Fibroblast of the aortic adventitia (primary cell): Measurements from ENCODE around the gene CLRN3. TPM values are rescaled to one million over a fixed set of nuclear protein-coding genes. Genes with fewer than 3 reads are reported as not detected.

Source experiments
- DNase-seq: peaks from one replicate; pipeline ENCODE4 v3.0.0-alpha.2; 2010; ENCODE audit warnings: low read depth
- H3K4me3 ChIP-seq: 2 replicates; pipeline ENCODE4 v1.5.1; 2011; ENCODE audit warnings: low read depth, mild to moderate bottlenecking, control low read depth, low read length, moderate library complexity
- total RNA-seq: library from RNA; depleted of rRNA; stranded (reverse); fragments of >200 nt; gene quantifications from 2 replicates; pipeline ENCODE4 v1.2.3, GENCODE V29; 2012; ENCODE audit warnings: low replicate concordance
- TF ChIP-seq, protein P1 (sequence below): IDR thresholded peaks from 2 replicates; pipeline ENCODE4 v1.5.1; 2011; ENCODE audit warnings: mild to moderate bottlenecking, low read length, control low read depth, inconsistent platforms; ENCODE audit not compliant: insufficient read depth

Gene CLRN3
- total RNA-seq, 1 donor = not detected

DNA sequence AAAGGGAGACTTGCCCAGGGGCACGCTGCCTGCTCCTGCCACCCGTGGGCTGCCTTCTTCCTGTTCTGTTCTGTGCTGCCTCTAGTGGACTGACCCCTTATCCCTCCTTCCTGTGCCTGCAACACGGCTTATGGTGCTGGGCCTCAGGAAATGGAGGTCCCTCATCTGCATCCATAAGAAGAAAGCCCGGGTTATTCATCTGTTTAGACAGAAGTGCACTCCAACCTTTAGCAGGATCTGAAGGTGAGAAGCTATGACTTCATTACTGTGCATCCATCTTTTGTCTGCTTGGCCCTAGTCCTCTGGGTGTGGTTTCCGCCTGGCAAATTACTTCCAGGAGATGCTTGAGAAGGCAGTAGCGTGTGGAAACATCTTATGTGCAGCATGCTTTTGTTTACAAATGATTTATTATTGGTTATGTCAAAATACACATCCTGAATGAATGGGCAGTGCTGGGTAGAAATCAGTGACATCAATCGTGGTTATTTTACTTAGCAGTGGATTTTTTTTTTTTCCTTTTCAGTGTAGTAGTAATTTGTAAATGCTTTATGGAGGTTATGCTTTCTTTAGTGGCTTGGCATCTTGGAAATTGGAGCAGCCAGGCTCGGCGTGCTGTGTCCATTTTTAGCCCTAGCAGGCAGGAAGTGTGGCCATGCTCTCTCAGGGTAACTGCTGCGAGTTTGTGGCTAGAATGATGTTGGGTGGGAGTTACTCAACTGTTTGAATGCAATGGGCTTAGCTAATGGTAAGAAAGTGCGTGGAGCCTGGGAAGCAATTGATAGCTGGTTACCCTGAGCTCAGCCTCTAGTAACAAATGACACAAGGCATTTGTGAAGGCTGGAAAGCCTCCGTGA, 26.9 kb upstream of the CLRN3 start:
- DNase-seq = peak; percentile 29
- no peak overlapping the region for H3K4me3 ChIP-seq
- TF ChIP-seq, protein P1, sequence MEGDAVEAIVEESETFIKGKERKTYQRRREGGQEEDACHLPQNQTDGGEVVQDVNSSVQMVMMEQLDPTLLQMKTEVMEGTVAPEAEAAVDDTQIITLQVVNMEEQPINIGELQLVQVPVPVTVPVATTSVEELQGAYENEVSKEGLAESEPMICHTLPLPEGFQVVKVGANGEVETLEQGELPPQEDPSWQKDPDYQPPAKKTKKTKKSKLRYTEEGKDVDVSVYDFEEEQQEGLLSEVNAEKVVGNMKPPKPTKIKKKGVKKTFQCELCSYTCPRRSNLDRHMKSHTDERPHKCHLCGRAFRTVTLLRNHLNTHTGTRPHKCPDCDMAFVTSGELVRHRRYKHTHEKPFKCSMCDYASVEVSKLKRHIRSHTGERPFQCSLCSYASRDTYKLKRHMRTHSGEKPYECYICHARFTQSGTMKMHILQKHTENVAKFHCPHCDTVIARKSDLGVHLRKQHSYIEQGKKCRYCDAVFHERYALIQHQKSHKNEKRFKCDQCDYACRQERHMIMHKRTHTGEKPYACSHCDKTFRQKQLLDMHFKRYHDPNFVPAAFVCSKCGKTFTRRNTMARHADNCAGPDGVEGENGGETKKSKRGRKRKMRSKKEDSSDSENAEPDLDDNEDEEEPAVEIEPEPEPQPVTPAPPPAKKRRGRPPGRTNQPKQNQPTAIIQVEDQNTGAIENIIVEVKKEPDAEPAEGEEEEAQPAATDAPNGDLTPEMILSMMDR = peak; percentile 4

DNA sequence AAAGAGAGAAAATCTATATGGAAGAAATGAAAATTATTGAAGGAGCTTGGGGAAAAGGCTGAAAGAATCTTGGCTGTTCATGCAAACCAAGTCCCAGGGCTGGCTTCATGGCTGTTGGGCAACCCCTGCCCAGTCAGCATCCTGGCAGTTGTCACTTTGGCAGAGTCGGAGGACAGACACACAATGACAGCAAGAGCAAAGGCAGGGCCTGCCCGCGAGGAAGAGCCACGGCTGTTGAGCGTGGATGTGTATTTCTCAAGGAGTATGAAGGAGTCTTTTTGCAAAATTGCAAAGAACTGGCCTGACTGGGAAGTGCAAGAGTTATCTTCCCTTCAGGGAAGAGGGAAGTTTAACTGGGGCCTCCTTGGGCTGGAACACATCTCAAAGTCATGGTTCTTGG, 25.8 kb upstream of the CLRN3 start:
- TF ChIP-seq, protein P1 = no peak
- DNase-seq = no peak
- no peak overlapping the region for H3K4me3 ChIP-seq

DNA sequence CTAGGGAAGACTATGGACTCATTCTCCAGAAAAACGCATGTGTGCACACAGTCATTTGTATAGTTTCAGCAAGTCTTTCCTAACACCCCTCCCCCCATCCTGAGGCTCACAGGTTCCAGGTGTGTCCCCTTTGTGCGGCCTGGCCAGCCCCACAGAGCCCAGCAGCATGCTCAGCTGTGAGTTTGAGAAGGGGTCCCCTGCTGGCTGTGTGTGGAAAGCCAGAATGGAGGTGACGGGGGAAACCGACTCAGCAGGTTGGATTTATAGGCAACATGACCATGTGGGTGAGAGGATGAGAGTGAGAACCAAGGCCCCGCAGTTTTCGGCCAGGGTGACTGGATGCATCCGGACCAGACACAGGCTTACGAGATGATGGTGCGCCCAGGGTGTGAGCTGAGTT, 24.1 kb upstream of the CLRN3 start:
- no peak overlapping the region for H3K4me3 ChIP-seq
- TF ChIP-seq, protein P1 = no peak
- DNase-seq = no peak

DNA sequence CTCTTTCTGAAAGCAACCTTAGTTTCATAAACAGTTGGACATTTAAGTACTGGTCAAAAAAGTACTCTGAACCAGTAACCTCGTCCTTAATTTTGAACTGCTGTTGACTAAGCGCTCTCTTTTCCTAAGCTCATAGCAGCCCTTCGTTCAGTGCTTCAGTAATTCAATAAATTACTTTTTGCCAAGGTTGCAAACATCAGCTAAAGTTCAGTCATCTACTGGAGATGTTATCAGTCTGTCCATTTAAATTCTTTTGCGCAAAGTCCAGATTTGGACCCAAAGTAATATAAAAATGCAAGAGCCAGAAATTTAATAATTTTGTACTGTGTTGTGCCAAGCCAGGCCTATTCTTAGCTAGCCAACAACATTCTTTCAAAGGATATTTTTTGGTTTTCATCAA, 22.6 kb upstream of the CLRN3 start:
- no peak for DNase-seq
- H3K4me3 ChIP-seq = no peak overlapping the region
- TF ChIP-seq, protein P1 = no peak

DNA sequence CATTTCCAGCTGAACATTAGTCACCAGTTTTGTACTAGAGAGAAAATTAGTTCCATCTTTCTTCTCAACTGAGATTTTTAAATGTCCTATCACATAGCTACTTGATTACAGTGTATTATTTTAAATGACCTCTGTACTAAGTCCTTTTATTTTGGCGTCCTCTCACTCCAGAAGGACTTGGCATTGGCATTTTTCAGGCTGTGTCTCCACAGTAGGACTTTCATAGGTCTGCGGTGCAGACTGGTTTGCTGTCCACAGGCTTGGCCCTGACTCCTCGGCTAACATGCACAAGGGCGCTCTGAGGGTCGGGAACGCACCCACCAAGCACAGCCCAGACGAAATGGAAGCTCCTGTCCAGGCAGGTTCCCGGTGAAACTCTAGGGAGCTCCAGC, 20.6 kb upstream of the CLRN3 start:
- no peak for DNase-seq

DNA sequence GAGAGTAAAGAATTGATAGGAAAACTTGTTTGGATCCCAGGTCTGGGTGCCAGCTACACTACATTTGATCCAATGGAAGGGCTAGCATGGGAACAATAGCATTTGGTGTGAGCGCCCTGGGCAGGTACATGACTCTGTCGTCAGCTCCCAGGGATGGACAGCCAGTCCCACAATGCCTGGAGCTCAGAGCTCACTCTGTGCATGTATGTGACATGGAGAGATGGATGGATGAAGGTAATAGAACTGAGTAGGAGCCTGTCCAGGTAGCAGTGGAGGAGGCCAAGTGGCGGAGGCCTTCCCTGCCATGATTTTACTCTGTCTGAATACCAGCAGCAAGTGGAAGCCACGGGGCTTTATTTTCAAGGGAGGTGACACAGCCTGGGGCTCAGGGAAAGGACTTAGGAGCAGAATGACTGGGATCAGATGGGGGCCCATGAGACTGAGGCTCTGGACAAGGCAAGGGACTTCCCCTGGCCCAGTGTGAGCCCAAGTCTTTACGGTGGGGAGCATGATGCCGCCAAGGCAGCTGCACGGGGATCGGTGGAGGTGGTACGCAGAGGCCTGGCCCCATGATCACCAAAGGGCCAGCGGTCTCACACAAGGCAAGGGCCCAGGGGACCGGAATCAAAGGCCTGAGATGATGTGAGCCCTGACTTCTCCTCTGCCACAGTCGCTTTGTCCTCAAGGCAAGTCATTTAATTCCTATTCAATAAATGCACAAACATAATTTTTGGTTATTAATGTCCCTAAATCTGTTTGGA, 20.0 kb upstream of the CLRN3 start:
- no peak for DNase-seq
- TF ChIP-seq, protein P1 = no peak
- H3K4me3 ChIP-seq = no peak overlapping the region

More for the DNA sequence above, 20.6 kb upstream of the CLRN3 start:
- no peak overlapping the region for H3K4me3 ChIP-seq
- TF ChIP-seq, protein P1 = no peak
